ENCODE measurements around the gene CELSR2.

Gene CELSR2

GRCh38 chr1:109254621-109255096 lies 5.3 kb downstream of the CELSR2 start:
- no peaks in the 10 kb centered on the region for H3K9me3 Mint-ChIP-seq
- DNase-seq (no peak), ATAC-seq (no peak)
- H3K27ac Mint-ChIP-seq = no peak overlapping the region
- H3K4me3 Mint-ChIP-seq = no peak overlapping the region
- peaks cover 12% of the 10 kb centered on the region for H3K27me3 Mint-ChIP-seq
- H3K4me1 Mint-ChIP-seq = peaks cover 37% of the 10 kb centered on the region

GRCh38 chr1:109255097-109255651 lies 5.8 kb downstream of the CELSR2 start:
- peaks cover 36% of the 10 kb centered on the region for H3K4me1 Mint-ChIP-seq
- peaks cover 11% of the 10 kb centered on the region for H3K27me3 Mint-ChIP-seq
- DNase-seq (no peak), ATAC-seq (no peak)
- H3K4me3 Mint-ChIP-seq = no peak overlapping the region
- no peaks in the 10 kb centered on the region for H3K9me3 Mint-ChIP-seq
- no peak overlapping the region for H3K27ac Mint-ChIP-seq

DNA sequence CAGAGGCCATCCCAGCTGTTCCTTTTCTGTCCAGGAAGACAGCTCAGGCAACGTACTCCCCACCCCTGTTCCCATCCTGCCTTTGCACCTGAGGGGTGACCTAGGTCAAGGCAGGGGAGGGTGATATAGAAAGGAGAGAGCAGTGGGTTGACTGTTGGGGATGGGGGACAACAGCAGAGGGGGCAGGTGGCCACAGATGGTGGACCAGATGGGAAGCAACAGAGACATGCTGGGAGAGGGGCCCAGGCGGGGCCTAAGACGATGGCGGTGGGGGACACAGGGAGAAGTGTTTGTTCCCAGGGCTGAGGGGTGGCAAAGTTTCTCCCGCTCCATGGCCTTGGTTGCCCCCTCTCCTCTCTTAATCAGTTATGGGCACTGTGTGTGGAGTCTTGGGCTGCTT lies 6.3 kb downstream of the CELSR2 start:
- H3K27me3 Mint-ChIP-seq = peaks cover 6% of the 10 kb centered on the region

DNA sequence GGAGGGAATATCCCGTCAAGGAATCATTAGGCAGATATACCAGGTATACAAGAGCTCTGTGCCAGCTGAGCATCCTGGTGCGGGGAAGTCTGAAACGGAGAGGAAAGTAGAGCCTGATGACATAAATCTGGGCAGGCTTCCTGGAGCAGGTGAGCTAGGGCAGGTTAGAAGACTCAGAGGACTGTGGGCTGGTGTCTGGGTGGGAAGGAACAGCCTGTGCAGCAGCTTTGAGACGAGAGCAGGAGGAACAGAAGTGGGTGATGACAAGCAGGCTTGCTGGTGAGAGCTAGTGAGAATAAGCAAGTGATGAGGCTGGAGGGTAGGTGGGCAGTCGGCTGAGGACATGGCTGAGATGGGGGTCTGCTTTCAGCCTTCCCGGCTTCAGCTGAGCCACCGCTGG lies 6.7 kb downstream of the CELSR2 start:
- no peak overlapping the region for H3K4me3 Mint-ChIP-seq
- no peaks in the 10 kb centered on the region for H3K9me3 Mint-ChIP-seq
- H3K27ac Mint-ChIP-seq = no peak overlapping the region
- H3K27me3 Mint-ChIP-seq = peaks cover 2% of the 10 kb centered on the region
- H3K4me1 Mint-ChIP-seq = peaks cover 27% of the 10 kb centered on the region
- DNase-seq = no peak
- no peak for ATAC-seq

More for the DNA sequence above, 6.3 kb downstream of the CELSR2 start:
- Mint-ChIP-seq H3K27ac (peak overlapping the region in 1 of 2 donors; percentile 74), H3K4me1 (peaks cover 31% of the 10 kb centered on the region), H3K9me3 (no peaks in the 10 kb centered on the region), H3K4me3 (no peak overlapping the region)
- DNase-seq (no peak), ATAC-seq (no peak)

DNA sequence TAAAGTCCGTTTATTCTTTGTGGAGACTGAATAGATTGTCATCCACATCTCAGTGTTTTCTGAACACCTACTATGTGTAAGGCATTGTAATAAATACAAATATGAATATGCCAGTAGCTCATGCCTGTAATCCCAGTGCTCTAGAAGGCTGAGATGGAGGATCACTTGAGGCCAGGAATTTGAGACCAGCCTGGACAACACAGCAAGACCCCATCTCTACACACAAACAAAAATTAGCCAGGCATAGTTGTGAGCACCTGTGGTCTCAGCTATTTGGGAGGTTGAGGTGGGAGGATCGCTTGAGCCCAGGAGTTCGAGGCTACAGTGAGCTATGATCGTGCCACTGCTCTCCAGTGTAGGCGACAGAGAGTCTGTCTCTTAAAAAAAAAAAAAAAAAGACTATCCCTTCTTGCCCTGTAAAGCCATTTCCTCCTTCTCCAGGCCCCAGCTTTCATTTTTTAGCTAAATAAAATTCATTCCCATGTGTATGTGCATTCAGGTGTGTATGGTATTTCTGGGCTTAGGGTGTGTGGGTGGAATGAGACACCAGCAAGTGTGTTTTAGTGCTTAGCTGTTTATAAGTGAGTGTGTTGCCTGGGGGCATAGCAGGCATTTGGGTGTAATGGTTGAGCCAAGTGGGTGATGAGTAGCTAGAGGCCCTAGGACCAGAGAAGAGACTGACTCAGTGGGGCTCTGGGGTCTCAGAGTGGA lies 7.8 kb downstream of the CELSR2 start:
- DNase-seq (no peak), ATAC-seq (no peak)
- peaks cover 21% of the 10 kb centered on the region for H3K4me1 Mint-ChIP-seq
- H3K27me3 Mint-ChIP-seq = no peaks in the 10 kb centered on the region
- no peak overlapping the region for H3K4me3 Mint-ChIP-seq
- H3K9me3 Mint-ChIP-seq = no peaks in the 10 kb centered on the region
- no peak overlapping the region for H3K27ac Mint-ChIP-seq

DNA sequence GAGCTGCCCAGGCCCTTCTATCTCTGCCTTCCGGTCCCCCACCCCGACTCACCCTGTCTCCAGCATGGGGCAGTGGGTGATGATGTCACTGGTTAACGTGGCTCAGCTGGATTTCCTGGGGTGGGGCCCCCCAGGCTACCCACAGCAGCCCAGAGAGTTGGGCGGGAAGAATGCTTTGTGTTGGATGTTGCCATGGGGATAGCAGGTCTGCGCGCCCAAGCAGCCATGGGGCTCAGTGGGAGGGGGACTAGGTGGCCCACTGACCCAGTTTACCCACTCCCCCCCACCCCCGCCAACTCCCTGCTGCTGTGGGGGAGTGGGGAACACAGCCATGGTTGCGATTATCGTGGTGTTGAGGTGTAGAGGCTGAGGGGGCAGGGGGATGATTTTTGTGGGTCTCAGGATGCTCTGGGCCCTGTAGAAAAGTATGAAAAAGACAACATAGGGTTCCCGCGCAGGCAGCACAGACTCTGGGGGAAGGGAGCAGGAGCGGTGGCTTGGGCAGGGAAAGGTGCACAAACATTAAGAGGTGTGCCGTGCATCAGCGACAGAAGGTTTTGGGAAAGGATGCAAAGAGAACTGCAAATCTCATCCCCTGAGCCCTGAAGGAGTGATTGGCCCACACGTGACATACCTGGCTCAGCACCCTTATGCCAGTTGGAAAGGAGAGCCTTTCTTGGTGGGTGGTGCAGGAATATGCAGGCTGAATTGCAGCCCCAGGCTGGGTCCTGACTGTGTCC lies 8.5 kb downstream of the CELSR2 start:
- DNase-seq (no peak), ATAC-seq (no peak)
- no peaks in the 10 kb centered on the region for H3K9me3 Mint-ChIP-seq
- no peak overlapping the region for H3K27ac Mint-ChIP-seq
- no peak overlapping the region for H3K4me3 Mint-ChIP-seq
- peaks cover 21% of the 10 kb centered on the region for H3K4me1 Mint-ChIP-seq
- H3K27me3 Mint-ChIP-seq = no peaks in the 10 kb centered on the region

- Mint-ChIP-seq H3K4me3 (no peak overlapping the region), H3K27me3 (no peaks in the 10 kb centered on the region), H3K4me1 (peaks cover 24% of the 10 kb centered on the region), H3K9me3 (no peaks in the 10 kb centered on the region), H3K27ac (no peak overlapping the region)
- DNase-seq = no peak
- ATAC-seq = no peak
Measured at GRCh38 chr1:109258481-109259466, 9.4 kb downstream of the CELSR2 start.

DNA sequence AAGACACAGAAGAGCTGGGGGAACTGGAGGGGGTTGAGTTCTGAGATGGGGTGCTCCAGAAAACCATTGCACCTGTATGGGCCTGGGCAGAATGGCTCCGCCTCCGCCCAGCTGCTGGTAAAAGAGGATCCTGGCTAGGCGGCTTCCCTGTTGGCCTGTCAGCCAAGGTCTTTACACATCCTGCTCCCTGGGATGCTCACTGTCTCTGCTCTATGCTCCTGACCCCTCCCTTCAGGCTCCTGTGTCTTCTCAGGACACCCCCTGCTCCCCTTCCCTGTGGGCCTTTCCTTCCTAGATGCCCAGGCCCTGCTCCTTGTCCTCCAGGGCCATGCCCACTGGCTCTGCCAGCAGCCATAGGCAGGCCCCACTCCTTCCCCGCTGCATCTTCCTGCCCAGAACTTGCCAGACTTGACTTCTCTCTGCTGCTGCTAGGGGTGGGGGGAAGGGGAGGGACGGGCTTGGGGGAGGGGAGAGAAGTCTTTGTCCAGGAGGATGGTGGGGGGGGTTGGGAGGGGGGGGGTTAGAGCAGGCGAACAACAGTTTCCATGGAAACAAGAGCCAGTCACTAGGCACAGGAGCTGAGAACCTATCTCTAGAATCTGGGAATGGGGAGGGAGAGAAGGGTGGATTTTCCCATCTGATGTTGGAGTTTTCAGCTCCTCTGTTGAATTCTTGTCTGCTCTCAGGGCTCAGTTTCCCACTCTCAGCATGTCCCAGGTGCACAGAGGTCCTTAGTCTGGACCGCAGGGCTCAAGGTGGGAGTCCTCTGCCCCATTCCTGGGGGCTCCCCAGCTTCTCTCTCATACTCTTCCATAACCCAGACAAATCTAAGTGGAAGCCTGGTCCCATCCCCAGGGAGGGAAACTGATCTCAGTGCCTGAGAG lies 10.6 kb downstream of the CELSR2 start:
- Mint-ChIP-seq H3K4me3 (no peak overlapping the region), H3K27ac (peak overlapping the region in 1 of 2 donors; percentile 58), H3K27me3 (no peaks in the 10 kb centered on the region)

GRCh38 chr1:109261006-109261405 lies 11.7 kb downstream of the CELSR2 start:
- Mint-ChIP-seq H3K27ac (no peak overlapping the region), H3K27me3 (no peaks in the 10 kb centered on the region), H3K9me3 (no peaks in the 10 kb centered on the region), H3K4me1 (peaks cover 20% of the 10 kb centered on the region), H3K4me3 (no peak overlapping the region)
- ATAC-seq = no peak
- no peak for DNase-seq

More for the DNA sequence above, 10.6 kb downstream of the CELSR2 start:
- DNase-seq (no peak), ATAC-seq (no peak)
- Mint-ChIP-seq H3K9me3 (no peaks in the 10 kb centered on the region), H3K4me1 (peaks cover 20% of the 10 kb centered on the region)

- Mint-ChIP-seq H3K4me1 (peaks cover 20% of the 10 kb centered on the region), H3K27me3 (no peaks in the 10 kb centered on the region), H3K27ac (no peak overlapping the region), H3K9me3 (no peaks in the 10 kb centered on the region), H3K4me3 (no peak overlapping the region)
- ATAC-seq = no peak
- no peak for DNase-seq
Measured at GRCh38 chr1:109261578-109261977, 12.2 kb downstream of the CELSR2 start.

DNA sequence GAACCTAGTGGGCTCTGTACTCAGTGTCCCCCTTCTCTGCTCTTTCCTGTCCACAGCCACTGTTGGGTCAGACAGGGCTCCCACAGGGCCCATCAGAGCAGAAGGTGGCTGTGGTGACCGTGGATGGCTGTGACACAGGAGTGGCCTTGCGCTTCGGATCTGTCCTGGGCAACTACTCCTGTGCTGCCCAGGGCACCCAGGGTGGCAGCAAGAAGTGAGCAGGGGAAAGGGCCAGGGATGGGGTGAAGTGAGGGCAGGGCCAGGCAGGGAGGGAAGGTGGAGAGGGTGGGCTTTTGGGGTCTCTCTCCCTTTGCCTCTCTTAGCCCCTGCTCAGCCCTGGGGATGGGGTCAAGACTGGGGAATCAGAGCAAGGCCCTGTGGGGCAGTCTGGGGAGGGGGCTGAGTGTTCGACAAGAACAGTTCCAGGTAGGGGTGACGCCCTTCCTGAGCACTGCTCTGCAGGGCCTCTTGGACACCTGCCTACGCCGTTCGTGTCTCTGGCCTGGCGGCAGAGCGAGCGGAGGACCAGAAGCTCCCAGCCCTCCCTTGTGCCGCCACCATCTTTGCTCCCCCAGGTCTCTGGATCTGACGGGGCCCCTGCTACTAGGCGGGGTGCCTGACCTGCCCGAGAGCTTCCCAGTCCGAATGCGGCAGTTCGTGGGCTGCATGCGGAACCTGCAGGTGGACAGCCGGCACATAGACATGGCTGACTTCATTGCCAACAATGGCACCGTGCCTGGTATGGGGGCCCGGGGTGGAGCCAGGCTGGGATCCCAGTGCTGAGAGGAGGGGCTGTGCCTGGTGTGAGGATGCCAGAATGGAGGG lies 13.1 kb downstream of the CELSR2 start:
- no peaks in the 10 kb centered on the region for H3K27me3 Mint-ChIP-seq
- no peak for DNase-seq
- H3K4me1 Mint-ChIP-seq = peaks cover 16% of the 10 kb centered on the region
- no peak for ATAC-seq
- H3K27ac Mint-ChIP-seq = no peak overlapping the region
- no peaks in the 10 kb centered on the region for H3K9me3 Mint-ChIP-seq
- H3K4me3 Mint-ChIP-seq = no peak overlapping the region

GRCh38 chr1:109263234-109263596 lies 13.9 kb downstream of the CELSR2 start:
- DNase-seq = no peak
- peak overlapping the region in 1 of 2 donors; percentile 11 for H3K4me3 Mint-ChIP-seq
- no peaks in the 10 kb centered on the region for H3K9me3 Mint-ChIP-seq
- peaks cover 11% of the 10 kb centered on the region for H3K4me1 Mint-ChIP-seq
- H3K27me3 Mint-ChIP-seq = no peaks in the 10 kb centered on the region
- ATAC-seq = peak; percentile 16
- peak overlapping the region in 1 of 2 donors; percentile 77 for H3K27ac Mint-ChIP-seq

DNA sequence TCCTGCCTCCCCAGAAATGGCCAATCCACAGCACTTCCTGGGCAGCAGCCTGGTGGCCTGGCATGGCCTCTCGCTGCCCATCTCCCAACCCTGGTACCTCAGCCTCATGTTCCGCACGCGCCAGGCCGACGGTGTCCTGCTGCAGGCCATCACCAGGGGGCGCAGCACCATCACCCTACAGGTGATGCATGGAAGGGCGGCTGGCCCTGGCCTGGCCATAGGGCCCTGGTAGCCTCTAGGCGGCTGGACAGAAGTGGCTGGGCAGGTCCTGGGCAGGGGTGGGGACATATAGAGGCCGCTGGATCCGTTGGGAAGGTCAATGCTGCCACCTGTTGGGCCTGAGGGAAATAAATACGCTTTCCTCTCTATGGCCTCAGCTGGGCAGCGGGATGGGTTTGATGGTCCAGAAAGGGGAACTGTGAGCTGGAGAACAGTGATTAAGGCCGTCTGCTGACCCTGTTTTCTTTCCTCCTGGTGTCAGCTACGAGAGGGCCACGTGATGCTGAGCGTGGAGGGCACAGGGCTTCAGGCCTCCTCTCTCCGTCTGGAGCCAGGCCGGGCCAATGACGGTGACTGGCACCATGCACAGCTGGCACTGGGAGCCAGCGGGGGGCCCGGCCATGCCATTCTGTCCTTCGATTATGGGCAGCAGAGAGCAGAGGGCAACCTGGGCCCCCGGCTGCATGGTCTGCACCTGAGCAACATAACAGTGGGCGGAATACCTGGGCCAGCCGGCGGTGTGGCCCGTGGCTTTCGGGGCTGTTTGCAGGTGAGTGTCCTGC lies 14.4 kb downstream of the CELSR2 start:
- H3K4me1 Mint-ChIP-seq = peaks cover 11% of the 10 kb centered on the region
- no peaks in the 10 kb centered on the region for H3K27me3 Mint-ChIP-seq
- peak; percentile 90 for ATAC-seq
- H3K4me3 Mint-ChIP-seq = peak overlapping the region in 1 of 2 donors; percentile 11
- no peaks in the 10 kb centered on the region for H3K9me3 Mint-ChIP-seq
- peak; percentile 82 to 83 for DNase-seq
- peak overlapping the region in 1 of 2 donors; percentile 77 for H3K27ac Mint-ChIP-seq

Data from stimulated activated naive CD8-positive, alpha-beta T cell treated with anti-CD3 and anti-CD28 coated beads, Interleukin-15, amount 100 ng/mL, for 72 hours (primary cell).